Adrenal gland (tissue), 12 donors: Measurements from ENCODE around the gene SEPTIN8. TPM values are rescaled to one million over a fixed set of nuclear protein-coding genes. Genes with fewer than 3 reads are reported as not detected.

Experiments used
- DNase-seq, 7 donors: peaks; one replicate each; pipeline ENCODE4 v3.0.0-alpha.2; 2019 to 2020
- H3K27ac ChIP-seq, 5 donors: fragments of 200-600 bp; sonication (generic) in 4 of 5; 1 replicate in 3 of 5; 2 replicates in 2 of 5; pipeline versions ENCODE4 v1.5.1 to v1.8.0; 2016 to 2020; ENCODE audit warnings: mild to moderate bottlenecking in 1 of 5
- H3K27me3 ChIP-seq: fragments of 200-600 bp; 2 replicates; pipeline ENCODE4 v1.8.0; 2021
- H3K36me3 ChIP-seq, 2 donors: fragments of 200-600 bp; replicated peaks in 1 of 2; 1 replicate in 1 of 2; 2 replicates in 1 of 2; pipeline versions ENCODE4 v1.5.1 to v1.8.0; 2018 to 2022
- H3K4me1 ChIP-seq, 2 donors: fragments of 200-600 bp; replicated peaks in 1 of 2; 1 replicate in 1 of 2; 2 replicates in 1 of 2; pipeline versions ENCODE4 v1.5.1 to v1.8.0; 2018 to 2021
- H3K4me3 ChIP-seq, 4 donors: fragments of 200-600 bp; sonication (generic) in 3 of 4; one replicate each; pipeline ENCODE4 v1.5.1; 2016 to 2018
- H3K9me3 ChIP-seq, 3 donors: fragments of 200-600 bp; sonication (generic) in 1 of 3; replicated peaks in 1 of 3; 1 replicate in 2 of 3; 2 replicates in 1 of 3; pipeline versions ENCODE4 v1.5.1 to v1.8.0; 2016 to 2021
- POLR2A ChIP-seq, 2 donors: fragments of 450-650 bp; IDR thresholded peaks; one replicate each; pipeline ENCODE4 v1.6.1; 2017; ENCODE audit warnings: antibody characterized with exemption in 2 of 2, mild to moderate bottlenecking in 2 of 2, moderate library complexity in 1 of 2
- WGBS, 4 donors: extraction: QIAGEN DNeasy Blood & Tissue Kit in 2 of 4; methylation state at CpG; one replicate each; pipeline versions ENCODE4 v1.1.5 to v1.1.7; 2013 to 2017; 5-methylcytosine and 5-hydroxymethylcytosine counted together
- intact Hi-C, 2 donors: fragments of 100-400 bp; cut with DNase I; formaldehyde crosslinking; loops; one replicate each; pipeline versions ENCODE4 v1.14.1 to v1.15.0; 2022 to 2023
- polyA plus RNA-seq, 3 donors: library from polyadenylated mRNA; stranded (reverse); fragments of 200-250 nt in 2 of 3; fragments of 350-450 nt in 1 of 3; fragmentation: Illumina TruSeq in 1 of 3; extraction: RNeasy Lipid Tissue Mini Kit (QIAGEN cat#74804) in 1 of 3; gene quantifications; one replicate each; pipeline ENCODE4 v1.2.3, GENCODE V29; 2013 to 2014
- total RNA-seq, 9 donors: library from RNA; depleted of rRNA in 4 of 9; stranded (reverse); fragments of >200 nt in 4 of 9; fragments of 120-200 nt in 1 of 9; fragmentation: NEBNext Ultra II Directional in 1 of 9; extraction: Animal tissue kit (Norgen Biotek cat#: 25700) in 1 of 9; gene quantifications; one replicate each; pipeline versions ENCODE4 v1.1.0 to v1.2.4, GENCODE V29; 2013 to 2023
- TF ChIP-seq, protein P1 (sequence below), 6 experiments: fragments of 450-650 bp in 4 of 6; fragments of 200-600 bp in 2 of 6; sonication (generic) in 1 of 6; IDR thresholded peaks; 1 replicate in 5 of 6; 2 replicates in 1 of 6; pipeline versions ENCODE4 v1.5.1 to v1.8.0; 2016 to 2021; ENCODE audit warnings: antibody characterized with exemption in 6 of 6, mild to moderate bottlenecking in 2 of 6, moderate library complexity in 1 of 6
- donor health status: healthy with polysubstance abuse.
- donor health status: Bipolar disorder and iron deficiency.
- donor health status: DM: yes; HTN: yes; CAD: no.
- donor health status: DM: no; HTN: no; CAD: no.
- donor health status: DM: no; HTN: no; CAD: no.
- donor health status: DM: yes; HTN: yes; CAD: no.

Gene SEPTIN8
- total and polyA plus RNA-seq, 12 donors: 9.7 to 36.2 (median 24.3) TPM

DNA sequence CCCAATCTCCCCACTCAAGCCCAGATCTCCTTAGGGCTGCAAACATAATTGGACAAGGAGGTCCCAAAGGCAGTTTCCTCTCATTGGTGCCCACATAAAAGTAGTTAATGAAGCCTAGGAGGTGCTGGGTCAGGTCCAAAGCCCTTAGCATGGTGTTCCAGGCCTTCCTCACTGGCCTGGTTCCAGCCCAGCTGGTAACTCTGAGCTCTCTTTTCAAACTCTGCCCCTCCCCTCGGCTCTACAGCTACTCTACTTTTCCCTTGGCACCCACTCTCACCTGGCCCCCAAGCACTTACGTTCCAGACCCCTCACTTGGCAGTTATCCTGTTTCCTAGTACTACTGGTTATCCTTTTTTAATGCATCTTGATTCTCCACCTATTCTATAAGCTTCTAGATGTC lies 9.9 kb downstream of the SEPTIN8 start:
- Histone ChIP-seq H3K27ac (no peak overlapping the region), H3K27me3 (no peaks in the 10 kb centered on the region), H3K4me1 (peaks cover 0 to 10% of the 10 kb centered on the region in 2 donors), H3K4me3 (no peak overlapping the region), H3K36me3 (peaks cover 0 to 24% of the 10 kb centered on the region in 2 donors), H3K9me3 (no peaks in the 10 kb centered on the region)
- TF ChIP-seq POLR2A (IDR thresholded peaks at IDR 0.05): no peak
- TF ChIP-seq, protein P1, sequence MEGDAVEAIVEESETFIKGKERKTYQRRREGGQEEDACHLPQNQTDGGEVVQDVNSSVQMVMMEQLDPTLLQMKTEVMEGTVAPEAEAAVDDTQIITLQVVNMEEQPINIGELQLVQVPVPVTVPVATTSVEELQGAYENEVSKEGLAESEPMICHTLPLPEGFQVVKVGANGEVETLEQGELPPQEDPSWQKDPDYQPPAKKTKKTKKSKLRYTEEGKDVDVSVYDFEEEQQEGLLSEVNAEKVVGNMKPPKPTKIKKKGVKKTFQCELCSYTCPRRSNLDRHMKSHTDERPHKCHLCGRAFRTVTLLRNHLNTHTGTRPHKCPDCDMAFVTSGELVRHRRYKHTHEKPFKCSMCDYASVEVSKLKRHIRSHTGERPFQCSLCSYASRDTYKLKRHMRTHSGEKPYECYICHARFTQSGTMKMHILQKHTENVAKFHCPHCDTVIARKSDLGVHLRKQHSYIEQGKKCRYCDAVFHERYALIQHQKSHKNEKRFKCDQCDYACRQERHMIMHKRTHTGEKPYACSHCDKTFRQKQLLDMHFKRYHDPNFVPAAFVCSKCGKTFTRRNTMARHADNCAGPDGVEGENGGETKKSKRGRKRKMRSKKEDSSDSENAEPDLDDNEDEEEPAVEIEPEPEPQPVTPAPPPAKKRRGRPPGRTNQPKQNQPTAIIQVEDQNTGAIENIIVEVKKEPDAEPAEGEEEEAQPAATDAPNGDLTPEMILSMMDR (IDR thresholded peaks at IDR 0.05): no peak
- intact Hi-C loops: no loop called here
- 84 to 94% (median 89%) methylated on average over 2 of the region's 2 CpGs for WGBS, 4 donors
- DNase-seq: no peak

DNA sequence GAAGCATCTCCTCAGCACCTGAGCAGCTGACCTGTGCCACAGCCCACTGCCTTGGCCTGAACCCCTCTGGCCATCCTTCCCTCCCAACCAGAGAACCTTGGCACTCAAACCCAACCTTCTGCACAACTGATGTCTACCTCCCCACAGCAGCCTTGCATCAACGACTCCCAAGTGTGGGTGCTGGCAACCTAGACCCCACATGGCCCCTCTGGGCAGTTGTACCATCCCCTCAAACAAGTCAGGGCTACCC lies 10.3 kb downstream of the SEPTIN8 start:
- intact Hi-C loops: no loop called here

DNA sequence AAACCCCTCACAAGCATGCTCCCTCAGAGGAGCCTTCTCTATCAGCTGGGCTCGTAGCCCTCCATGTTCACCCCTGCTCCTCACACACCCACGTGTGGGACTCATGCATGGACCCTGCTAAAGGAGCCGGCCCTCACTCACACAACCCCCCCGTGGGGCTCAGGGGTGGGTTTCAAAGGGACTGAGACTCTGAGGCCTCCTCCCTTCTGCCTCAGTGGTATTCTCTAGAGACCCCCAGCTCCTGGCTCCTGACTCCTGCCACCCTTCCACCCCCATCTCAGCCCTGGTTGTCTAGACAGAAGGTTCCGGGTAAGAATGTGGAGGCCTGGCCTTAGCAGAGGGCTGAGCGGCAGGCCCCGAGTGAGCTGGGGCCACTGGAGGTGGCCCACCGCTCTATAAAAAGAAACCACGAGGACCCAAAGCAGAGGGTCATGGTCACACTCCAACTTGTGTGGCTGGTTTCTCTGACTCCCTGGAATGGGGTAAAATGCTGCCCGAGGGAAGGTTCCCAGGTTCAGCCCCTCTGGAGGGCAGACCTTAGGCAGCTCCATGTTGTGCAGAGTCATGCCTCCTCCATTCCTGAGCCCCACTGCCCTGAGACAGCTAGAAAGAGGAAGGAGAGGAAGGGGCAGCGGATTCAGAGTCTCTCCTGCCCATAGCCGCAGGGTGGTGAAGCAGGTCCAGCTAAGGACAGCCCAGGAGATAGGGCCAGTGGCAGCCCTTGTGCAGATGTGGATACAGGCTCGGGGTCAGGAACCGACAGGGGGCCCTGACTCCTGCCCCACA lies 10.8 kb downstream of the SEPTIN8 start:
- Histone ChIP-seq H3K27me3 (no peaks in the 10 kb centered on the region), H3K4me1 (peaks cover 0 to 10% of the 10 kb centered on the region in 2 donors), H3K36me3 (peaks cover 0 to 28% of the 10 kb centered on the region in 2 donors), H3K4me3 (no peak overlapping the region), H3K9me3 (no peaks in the 10 kb centered on the region), H3K27ac (no peak overlapping the region)
- intact Hi-C loops: no loop called here
- WGBS, 4 donors: 90 to 93% (median 91%) methylated on average over 10 to 14 of the region's 14 CpGs
- no peak for DNase-seq
- TF ChIP-seq, protein P1 (IDR thresholded peaks at IDR 0.05): no peak
- TF ChIP-seq POLR2A (IDR thresholded peaks at IDR 0.05): no peak

More for the DNA sequence above, 10.3 kb downstream of the SEPTIN8 start:
- H3K4me3 ChIP-seq: no peak overlapping the region
- 92 to 100% (median 95%) methylated on average over 1 of the region's 1 CpG for WGBS, 4 donors
- no peaks in the 10 kb centered on the region for H3K9me3 ChIP-seq
- no peak for DNase-seq
- H3K4me1 ChIP-seq: peaks cover 0 to 10% of the 10 kb centered on the region in 2 donors
- H3K27ac ChIP-seq: no peak overlapping the region
- H3K27me3 ChIP-seq: no peaks in the 10 kb centered on the region
- no peak for TF ChIP-seq POLR2A (IDR thresholded peaks at IDR 0.05)
- TF ChIP-seq, protein P1 (IDR thresholded peaks at IDR 0.05): no peak
- H3K36me3 ChIP-seq: peaks cover 0 to 24% of the 10 kb centered on the region in 2 donors

DNA sequence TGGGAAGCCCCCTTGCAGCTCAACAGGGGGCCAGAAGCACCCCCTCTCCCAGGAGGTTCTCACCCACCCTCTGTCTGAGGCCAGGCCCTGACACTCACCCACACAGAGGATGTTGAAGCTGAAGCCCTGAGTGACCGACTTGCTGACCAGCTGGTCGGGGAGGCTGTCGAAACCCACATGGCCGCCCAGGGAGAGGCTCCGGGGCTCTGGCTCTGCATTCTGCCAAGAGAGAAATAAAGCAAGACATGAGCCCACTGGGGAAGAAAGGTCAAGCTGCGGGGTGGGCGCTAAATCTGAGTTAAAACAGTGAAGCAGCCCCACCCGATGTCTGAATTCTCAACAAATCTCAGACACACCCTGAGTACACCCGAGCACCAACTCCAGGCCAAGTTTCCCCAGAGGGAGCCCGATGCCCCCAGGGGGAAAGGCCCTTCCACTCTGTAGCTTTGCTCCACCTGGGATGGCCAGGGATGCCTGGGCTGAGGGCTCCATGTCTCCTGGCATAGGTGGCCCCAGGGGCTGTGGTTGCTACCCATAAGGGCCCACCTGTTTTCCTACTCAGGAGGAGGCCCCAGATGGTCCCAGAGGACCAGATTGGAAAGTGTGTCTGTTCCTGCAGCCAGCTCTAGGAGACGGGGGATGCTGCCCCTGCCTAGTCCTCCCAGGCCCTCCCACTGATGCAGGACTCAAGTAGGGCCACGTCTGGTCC lies 11.6 kb downstream of the SEPTIN8 start:
- Histone ChIP-seq H3K36me3 (peaks cover 0 to 35% of the 10 kb centered on the region in 2 donors), H3K27ac (no peak overlapping the region)
- 85 to 98% (median 90%) methylated on average over 9 to 12 of the region's 12 CpGs for whole genome bisulfite sequencing, 4 donors

More for the DNA sequence above, 11.6 kb downstream of the SEPTIN8 start:
- intact Hi-C loops: no loop called here
- Histone ChIP-seq H3K4me3 (no peak overlapping the region), H3K27me3 (no peaks in the 10 kb centered on the region), H3K9me3 (no peaks in the 10 kb centered on the region), H3K4me1 (peaks cover 0 to 10% of the 10 kb centered on the region in 2 donors)
- TF ChIP-seq, protein P1 (IDR thresholded peaks at IDR 0.05): no peak
- TF ChIP-seq POLR2A (IDR thresholded peaks at IDR 0.05): no peak
- DNase-seq: no peak
